Urothelium cell line (cell line): ENCODE data around the gene ZNF383.
"Not testable (repeated sequence)": the region's sequence is repeated elsewhere in the genome, so short reads cannot be mapped to it uniquely, and the experiment has no call there.

Source experiments
- DNase-seq: peaks from one replicate; pipeline ENCODE4 v3.0.0; 2011; ENCODE audit warnings: low spot score, mixed read lengths
- FAIRE-seq: peaks from 2 replicates; lab custom pipeline; 2011; peaks lifted over from hg19 to GRCh38; lab: Jason Lieb, UNC

The ZNF383 gene

DNA sequence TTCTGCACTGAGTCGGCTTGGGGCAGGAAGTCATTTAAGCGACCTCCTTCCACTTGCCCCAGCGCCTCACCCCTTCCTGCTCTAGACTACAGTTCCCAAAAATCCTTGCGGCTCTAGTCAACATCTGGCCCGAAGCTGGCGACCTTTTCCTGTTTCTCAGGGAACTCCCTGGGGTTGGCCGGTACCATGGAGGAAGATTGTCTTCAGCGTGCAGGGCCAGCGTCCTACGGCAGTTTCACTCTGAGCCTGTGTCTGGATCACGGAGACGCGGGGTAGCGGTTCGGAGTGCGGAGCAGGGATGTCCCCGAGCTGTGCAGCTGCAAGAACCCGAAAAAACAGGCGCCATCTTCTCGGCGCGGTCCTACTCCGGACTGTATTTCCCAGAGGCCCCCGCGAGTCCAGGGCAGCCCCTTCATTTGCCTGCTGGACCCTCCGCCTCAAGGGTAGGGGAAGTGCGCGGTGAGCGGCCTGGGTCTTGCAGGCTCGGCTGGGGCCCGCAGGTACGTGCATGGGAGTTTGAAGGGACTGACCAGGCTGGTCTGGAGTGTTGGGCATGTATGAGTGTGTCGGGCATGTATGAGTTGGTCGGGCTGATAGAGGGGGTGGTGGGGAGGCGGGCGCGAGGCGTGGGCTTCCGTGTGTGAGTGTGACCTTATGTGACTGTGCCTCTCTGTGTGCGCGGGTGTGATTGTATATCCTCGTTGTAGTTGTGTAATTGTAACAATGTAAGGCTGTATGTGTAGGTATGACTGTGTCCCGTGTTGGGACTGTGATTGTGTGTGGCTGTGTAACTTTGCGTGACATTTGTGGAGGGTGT, at the start of gene ZNF383:
ZNF383 (plus strand) TSS at position 440 of the 817 bp plus-strand sequence. CDS start 12,240 bp downstream, outside the sequence.
- DNase-seq (peak; percentile 88), FAIRE-seq (no peak)

DNA sequence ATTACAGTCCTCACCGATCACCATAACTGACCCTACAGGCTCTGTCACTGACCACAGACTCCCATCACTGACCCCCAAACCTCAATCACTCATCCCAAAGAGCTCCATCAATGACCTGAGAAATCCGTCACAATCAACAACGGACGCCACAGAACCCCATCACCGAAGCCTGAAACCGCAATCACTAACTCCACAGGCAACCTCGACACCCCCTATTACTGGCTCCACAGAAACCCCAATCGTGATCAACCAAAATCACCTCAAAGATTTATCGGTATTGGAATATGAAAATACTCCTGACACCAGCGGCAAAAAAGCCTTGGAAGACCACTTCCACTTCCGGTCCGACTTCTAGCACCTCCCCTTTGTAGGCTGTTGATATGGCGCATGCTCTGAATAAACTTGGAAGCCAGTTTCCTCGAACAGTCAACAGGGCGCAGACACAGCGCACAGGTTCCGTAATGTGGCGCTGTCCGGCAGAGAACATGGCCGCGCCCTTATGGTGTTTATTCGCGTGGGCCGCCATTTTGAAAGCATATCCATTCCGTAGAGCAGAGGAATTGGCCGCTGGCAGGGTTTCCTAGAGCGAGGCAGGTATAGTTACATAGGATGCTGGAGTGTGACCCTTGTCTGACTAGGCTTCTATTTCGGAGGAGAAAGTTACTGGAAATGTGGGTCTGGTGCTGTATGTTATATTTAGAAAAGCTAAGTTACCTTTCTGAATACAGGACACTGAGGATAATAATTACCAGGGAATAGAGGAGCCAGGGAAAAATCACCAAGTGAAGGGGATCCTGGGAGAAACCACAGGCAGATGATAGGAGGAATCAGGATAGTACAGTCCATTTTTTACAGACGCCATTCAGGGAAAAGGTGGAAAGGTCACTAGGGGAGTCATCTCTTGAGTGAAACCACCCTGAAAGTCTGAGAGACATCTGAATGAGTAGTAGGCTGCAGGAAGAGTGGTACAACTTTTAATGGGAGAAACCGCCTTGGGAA, 45.3 kb upstream of the ZNF383 start, which contains the start of gene ZNF585A:
ZNF585A (minus strand) TSS at position 328 of the 999 bp plus-strand sequence. CDS start 2,785 bp downstream, outside the sequence.
- DNase-seq (peak; percentile 91), FAIRE-seq (peak; percentile 90)

DNA sequence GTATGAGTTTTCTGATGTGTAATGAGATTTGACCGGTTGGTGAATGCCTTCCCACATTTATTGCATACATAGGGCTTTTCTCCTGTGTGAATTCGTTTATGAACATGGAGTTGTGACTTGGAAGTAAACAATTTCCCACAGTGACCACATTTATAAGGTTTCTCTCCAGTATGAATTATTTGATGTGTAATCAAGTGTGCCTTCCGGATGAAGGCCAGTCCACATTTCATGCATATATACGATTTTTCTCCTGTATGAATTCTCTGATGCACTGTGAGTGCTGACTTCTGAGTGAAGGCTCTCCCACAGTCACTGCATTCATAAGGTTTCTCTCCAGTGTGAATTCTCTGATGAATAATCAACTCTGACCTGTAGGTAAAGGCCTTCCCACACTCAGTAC, 31.9 kb upstream of the ZNF383 start:
- not testable (repeated sequence) for DNase-seq
- peak; percentile 88 for FAIRE-seq

DNA sequence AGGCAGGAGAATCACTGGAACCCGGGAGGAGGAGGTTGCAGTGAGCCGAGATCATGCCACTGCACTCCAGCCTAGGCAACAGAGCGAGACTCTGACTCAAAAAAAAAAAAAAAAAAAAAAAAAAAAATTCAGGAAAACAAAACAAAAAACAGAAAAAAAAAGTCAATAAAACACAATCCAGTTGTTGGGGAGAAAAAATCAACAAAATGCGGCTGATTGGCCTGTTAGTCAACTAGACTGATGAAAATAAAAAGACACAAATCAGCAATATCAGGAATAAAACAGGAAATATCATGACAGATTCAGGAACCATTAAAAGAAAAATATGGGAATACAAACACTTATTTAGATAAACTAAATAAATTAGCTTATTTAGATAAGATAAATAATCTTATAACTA, 22.8 kb upstream of the ZNF383 start:
- not testable (repeated sequence) for FAIRE-seq, DNase-seq

DNA sequence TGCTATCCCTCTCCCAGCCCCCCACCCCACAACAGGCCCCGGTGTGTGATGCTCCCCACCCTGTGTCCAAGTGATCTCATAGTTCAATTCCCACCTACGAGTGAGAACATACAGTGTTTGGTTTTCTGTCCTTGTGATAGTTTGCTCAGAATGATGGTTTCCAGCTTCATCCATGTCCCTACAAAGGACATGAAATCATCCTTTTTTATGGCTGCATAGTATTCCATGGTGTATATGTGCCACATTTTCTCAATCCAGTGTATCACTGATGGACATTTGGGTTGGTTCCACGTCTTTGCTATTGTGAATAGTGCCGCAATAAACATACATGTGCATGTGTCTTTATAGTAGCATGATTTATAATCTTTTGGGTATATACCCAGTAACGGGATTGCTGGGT, 20.9 kb upstream of the ZNF383 start:
- not testable (repeated sequence) for DNase-seq, FAIRE-seq

DNA sequence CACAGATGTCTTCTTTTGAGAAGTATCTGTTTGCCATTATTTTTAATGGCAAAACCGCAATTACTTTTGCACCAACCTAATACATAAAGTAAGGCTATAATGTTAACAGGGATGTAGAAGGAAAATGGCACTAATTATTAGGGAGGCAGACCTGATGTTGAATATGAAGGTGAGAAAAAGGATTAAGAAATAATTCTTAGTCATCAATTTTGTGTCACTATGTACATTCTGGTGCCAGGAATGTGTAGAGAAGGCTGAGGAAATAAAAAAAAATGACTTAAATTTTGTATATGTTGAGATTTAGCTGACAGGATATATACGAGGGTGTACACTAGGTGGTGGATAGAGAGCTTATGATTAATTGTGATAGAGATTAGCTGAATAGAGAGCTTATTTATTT, 20.2 kb upstream of the ZNF383 start:
- no peak for DNase-seq
- FAIRE-seq: no peak

DNA sequence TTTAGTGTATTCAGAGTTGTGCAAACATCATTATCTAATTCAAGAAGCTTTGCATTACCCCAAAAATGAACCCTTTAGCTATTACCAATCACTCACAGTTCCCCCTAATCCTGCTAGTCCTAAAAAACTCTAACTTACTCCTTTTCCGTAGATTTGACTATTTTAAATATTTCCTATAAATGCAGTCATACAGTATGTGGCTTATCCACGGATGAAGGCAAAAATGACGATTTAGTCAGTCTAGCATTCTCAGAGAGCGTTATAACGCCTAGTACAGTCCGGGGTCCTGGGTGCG, 587 bp upstream of the ZNF383 start:
- FAIRE-seq: no peak

DNA sequence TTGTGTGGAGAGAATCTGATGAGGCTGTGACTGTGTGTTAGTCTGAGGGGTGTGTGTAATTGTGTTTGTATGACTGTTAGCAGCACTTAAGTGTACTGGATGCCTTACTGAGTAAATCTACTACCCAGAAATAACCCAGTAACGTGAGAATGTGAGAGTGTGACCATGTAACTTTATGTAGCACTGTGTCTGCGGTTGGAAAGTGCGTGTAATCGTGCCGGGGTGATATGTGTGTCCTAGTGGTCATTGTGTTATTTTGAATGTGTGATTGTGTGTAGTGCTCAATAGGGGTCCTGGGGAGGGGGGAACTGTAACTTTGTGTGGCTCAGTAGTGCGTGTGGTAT, 550 bp downstream of the ZNF383 start:
- DNase-seq: no peak
- FAIRE-seq: peak; percentile 37

More for the DNA sequence above, 587 bp upstream of the ZNF383 start:
- no peak for DNase-seq

DNA sequence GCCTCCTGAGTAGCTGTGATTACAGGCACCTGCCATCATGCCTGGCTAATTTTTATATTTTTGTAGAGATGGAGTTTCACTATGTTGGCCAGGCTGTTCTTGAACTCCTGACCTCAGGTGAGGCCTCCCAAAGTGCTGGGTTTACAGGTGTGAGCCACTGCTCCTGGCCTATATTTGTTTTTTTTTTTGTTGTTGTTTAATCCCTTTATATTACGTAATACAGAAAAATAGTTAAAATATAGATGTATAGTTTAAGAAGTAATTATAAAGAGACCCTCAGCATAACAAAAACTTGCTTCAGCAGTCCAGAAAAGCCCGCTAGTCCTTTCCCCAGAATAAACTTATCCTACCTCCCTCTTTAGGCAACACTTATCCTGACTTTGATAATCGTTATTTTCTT, 2.4 kb downstream of the ZNF383 start:
- DNase-seq (no peak), FAIRE-seq (no peak)

DNA sequence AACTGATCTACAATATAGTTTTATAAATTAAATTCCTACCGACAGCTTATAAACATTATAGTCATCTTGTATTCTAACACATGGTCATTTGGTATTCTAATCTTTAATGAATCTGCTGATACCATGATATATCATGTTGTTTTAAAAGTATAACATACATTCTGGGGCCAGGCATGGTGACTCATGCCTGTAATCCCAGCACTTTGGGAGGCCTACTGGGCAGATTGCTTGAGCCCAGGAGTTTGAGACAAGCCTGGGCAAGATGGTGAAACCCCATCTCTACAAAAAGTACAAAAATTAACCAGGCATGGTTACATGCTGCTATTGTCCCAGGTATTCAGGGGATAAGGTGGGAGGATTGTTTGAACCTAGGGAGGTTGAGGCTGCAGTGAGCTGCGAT, 3.1 kb downstream of the ZNF383 start:
- no peak for FAIRE-seq
- DNase-seq: no peak

DNA sequence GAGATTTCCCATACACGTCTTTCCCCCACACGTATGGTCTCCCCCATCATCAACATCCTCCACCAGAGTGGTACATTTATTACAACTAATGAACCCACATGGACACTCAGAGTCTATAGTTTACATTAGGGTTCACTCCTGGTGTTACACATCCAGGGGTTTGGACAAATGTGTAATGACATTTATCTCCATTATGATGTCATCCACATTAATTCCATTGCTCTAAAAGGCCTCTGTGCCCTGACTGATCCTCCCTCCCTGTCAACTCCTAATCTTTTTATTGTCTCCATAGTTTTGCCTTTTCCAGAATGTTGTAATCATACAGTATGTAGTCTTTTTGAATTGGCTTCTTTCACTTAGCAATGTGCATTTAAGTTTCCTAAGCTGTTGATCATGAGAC, 8.2 kb downstream of the ZNF383 start:
- no peak for DNase-seq
- no peak for FAIRE-seq

DNA sequence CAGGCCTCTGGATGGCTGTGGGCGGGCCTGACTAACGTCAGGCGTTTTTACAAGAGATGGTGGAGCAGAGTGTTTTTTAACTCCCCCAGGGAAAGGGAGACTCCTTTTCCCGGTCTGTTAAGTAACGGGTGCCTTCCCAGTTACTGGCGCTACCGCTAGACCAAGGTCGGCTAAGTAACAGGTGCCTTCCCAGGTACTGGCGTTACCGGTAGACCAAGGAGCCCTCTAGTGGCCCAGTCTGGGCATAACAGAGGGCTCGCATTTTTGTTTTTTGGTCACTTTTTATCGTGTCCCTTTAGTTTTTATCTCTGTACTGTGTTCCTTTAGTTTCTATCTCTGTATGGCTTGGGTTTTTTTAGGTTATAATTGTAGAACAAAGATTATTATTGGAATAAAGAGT, 10.0 kb downstream of the ZNF383 start:
- no peak for FAIRE-seq
- DNase-seq: no peak

DNA sequence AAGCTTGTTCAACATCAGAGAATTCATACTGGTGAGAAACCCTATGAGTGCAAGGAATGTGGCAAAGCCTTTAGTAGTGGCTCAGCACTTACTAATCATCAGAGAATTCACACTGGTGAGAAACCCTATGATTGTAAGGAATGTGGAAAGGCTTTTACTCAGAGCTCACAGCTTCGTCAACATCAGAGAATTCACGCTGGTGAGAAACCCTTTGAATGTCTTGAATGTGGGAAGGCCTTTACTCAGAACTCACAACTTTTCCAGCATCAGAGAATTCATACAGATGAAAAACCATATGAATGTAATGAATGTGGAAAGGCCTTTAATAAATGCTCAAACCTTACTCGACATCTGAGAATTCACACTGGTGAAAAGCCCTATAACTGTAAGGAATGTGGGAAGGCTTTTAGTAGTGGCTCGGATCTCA, 25.2 kb downstream of the ZNF383 start:
- no peak for DNase-seq
- FAIRE-seq: no peak

DNA sequence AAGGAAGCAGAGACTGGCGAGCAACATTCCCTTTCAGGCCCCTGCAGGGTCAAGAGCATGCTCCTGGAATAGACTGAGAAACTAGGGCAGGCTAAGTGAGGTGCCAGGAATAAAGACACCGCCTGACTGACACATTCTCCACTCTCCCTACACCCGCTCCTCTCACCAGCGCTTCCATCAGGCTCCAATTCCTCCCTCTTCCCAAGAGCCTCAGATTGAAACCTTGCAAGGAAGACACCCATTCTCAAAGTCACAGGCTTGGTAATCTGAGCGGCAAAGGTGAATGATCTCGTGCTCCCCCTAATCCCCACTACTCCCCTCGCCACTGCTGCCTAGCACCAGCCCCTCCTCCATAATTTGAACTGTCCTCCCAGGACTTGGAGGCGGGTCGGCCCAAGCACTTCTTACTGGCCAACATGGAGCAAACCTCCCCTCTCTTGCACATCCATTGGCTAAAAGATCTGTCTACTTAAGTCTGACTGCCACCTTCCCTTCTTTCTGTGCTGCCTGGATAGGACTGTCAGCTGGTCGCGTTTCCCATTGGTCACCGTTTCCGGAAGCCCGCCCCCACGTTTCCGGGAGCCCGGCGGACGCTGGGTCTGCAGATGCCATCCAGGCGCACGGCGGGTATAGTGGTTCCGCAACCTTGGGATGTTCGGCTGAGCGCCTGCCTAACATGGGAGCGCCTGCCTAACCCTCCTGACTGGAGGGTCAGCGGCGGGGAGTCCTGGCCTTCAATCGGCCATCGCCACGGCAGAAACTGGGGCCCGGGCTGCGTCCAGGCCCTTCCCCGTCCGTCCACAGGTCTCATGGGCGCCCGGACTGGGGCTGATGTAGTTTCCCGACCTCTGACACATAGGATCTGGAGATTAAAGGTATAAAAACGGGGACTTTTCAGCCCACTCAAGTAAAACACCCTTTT, 33.6 kb downstream of the ZNF383 start:
- DNase-seq (peak; percentile 96), FAIRE-seq (peak; percentile 94)

DNA sequence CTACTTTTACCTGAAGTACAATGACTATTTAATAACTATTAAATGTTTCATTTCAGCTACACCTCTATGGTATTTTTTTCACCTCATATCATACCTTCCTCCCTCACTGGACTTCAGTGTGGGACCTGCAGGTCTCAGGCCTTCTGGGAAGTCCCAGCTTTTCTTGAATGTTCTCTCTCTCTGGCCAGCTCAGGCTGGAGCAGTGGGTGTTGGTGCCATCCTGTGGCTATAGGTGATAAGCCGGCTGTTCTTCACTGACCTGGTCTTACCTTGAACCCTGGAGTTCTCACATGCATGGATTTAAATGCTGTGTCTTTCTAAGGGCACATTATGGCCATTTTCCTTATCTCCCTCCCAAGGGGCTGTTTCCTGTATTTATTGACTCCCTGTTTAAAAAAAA, 45.0 kb downstream of the ZNF383 start:
- DNase-seq, FAIRE-seq: not testable (repeated sequence)

DNA sequence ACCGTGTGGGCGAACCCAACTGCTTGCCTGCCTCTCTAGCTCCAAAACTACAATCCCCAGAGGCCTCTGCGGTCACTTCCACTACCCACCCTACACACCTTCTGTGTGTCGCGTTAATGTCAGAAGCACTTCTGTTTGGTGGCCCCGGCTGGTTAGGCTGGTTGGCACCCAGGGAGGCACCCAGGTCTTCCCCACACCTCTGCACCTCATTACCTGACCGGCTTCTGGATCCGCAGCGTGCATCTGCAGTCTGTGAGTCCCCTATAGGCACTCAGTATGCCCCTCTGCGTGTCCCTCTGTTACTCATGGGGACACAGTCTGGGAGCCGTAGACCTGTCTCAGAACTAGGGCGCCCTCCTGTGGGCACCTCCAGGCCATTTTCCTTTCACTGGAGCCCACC, 49.0 kb downstream of the ZNF383 start:
- DNase-seq, FAIRE-seq: not testable (repeated sequence)

DNA sequence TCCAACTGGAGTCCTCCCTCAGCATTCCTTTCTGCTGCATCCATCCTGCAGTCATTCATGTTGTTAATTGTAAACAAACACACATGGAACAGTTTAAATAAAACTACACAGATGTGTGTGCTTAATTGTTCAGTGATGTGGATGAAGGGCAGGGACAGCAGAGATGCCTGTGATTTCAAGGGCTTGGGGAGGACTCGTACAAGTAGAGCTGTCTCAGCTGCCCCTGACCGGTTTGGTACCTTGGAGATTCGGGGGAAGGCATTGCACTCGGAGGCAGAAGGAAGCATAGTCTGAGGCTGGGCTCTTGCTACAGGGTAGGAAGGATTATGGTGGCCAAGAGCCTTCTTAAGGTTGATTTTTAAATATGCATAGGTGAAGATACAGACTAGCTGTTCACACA, 49.7 kb downstream of the ZNF383 start:
- not testable (repeated sequence) for DNase-seq, FAIRE-seq

DNA sequence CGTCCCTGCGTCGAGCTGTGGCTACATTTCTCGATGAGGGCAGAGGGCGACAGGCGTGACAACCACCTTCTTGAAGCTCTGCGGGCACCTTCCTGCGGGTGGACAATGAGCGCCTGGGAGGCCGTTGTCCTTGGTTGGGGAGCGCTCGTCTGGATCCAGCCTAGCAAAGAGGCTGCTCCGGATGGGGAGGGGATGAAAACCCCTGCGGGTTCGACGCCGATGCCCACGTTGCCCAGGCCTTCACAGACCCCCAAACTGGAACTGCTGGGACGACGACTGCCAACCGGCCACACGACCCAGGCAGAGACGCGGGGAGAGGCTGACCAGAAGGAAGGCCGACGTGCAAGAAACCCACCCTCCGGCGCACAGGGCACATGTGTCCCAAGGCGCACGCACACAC, 62.6 kb downstream of the ZNF383 start:
- not testable (repeated sequence) for FAIRE-seq, DNase-seq

DNA sequence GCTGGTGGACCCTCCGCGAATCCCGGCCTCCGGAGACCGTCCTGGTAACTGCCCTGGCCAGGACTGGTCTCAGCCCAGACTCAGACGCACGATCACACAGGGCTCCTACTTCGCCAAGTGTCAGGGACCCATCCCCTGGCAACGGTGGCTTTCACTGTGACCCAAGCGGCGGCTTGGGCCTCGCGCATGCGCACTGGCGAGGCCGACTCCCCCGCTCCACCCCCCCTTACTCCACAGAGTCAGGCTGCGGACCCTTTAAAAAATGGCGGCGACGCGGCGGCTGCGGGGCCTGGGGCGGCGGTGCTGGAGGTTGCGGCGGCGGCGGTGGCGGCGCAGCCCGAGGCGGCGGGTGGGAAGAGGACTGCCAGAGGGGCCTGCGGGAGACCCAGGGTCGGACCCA, 66.0 kb downstream of the ZNF383 start:
- not testable (repeated sequence) for FAIRE-seq, DNase-seq

DNA sequence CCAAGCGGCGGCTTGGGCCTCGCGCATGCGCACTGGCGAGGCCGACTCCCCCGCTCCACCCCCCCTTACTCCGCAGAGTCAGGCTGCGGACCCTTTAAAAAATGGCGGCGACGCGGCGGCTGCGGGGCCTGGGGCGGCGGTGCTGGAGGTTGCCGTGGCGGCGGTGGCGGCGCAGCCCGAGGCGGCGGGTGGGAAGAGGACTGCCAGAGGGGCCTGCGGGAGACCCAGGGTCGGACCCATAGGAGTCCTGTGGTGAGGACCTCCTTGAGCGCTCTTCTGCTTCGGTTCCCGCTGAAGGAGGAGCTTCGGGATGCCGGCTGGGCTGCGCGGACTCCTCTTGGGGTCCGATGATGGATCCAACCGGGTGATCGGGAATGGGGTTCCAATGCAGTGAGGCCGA, 71.2 kb downstream of the ZNF383 start:
- FAIRE-seq, DNase-seq: not testable (repeated sequence)
